ENCODE data around the gene SAMD4A.

DNA sequence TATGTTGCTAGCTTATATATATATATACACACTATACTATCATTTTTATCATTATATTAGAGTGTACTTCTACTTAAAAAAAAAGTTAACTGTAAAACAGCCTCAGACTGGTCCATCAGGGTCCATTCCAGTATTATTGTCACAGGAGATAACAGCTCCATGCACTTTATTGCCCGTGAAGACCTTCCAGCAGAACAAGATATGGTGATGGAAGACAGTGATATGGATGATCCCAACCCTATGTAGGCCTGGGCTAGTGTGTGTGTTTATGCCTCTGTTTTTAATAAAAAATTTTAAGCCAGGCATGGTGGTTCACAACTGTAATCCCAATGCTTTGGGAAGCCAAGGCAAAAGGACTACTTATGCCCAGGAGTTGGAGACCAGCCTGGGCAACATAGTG, 249.5 kb downstream of the SAMD4A start:
- TF ChIP-seq POLR2A (IDR thresholded peaks at IDR 0.05) (no peak), POLR2AphosphoS5 (IDR thresholded peaks at IDR 0.05) (no peak), EP300 (IDR thresholded peaks at IDR 0.05) (no peak)
- TF ChIP-seq, protein P1, sequence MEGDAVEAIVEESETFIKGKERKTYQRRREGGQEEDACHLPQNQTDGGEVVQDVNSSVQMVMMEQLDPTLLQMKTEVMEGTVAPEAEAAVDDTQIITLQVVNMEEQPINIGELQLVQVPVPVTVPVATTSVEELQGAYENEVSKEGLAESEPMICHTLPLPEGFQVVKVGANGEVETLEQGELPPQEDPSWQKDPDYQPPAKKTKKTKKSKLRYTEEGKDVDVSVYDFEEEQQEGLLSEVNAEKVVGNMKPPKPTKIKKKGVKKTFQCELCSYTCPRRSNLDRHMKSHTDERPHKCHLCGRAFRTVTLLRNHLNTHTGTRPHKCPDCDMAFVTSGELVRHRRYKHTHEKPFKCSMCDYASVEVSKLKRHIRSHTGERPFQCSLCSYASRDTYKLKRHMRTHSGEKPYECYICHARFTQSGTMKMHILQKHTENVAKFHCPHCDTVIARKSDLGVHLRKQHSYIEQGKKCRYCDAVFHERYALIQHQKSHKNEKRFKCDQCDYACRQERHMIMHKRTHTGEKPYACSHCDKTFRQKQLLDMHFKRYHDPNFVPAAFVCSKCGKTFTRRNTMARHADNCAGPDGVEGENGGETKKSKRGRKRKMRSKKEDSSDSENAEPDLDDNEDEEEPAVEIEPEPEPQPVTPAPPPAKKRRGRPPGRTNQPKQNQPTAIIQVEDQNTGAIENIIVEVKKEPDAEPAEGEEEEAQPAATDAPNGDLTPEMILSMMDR (IDR thresholded peaks at IDR 0.05) = no peak

All from stomach (tissue), 4 donors.